ENCODE data around the gene UBTFL1.

The UBTFL1 gene

GRCh38 chr11:90124946-90125345 is 39.2 kb downstream of the UBTFL1 start:
- Histone ChIP-seq H3K4me2 (ENCODE audit: insufficient read depth, low read length) (no peak overlapping the region), H4K20me1 (ENCODE audit: insufficient read depth, low read length) (no peaks in the 10 kb centered on the region), H3K4me1 (ENCODE audit: insufficient read depth, low read length) (no peaks in the 10 kb centered on the region), H3K36me3 (ENCODE audit: insufficient read depth, low read length) (no peaks in the 10 kb centered on the region), H3K27me3 (ENCODE audit: insufficient read depth, low read length, poor library complexity) (no peaks in the 10 kb centered on the region), H3K27ac (ENCODE audit: low read length) (no peak overlapping the region), H3K79me2 (ENCODE audit: insufficient read depth, low read length) (no peaks in the 10 kb centered on the region), H3K4me3 (ENCODE audit: low read depth in 1 of 2, low read length in 2 of 2) (no peak overlapping the region), H2AFZ (ENCODE audit: low read depth, low read length) (no peak overlapping the region), H3K9me3 (ENCODE audit: insufficient read depth, low read length, severe bottlenecking) (no peaks in the 10 kb centered on the region), H3K9ac (ENCODE audit: low read depth, low read length) (no peak overlapping the region)
- ATAC-seq (ENCODE audit: insufficient read depth, low read depth) (no peak), DNase-seq (no peak)
- TF ChIP-seq CTCF (IDR thresholded peaks at IDR 0.05; ENCODE audit: borderline replicate concordance, extremely low read depth, low read length, poor library complexity, severe bottlenecking) (no peak), EZH2 (IDR thresholded peaks at IDR 0.05; ENCODE audit: borderline replicate concordance, low read depth, low read length, severe bottlenecking) (no peak)

DNA sequence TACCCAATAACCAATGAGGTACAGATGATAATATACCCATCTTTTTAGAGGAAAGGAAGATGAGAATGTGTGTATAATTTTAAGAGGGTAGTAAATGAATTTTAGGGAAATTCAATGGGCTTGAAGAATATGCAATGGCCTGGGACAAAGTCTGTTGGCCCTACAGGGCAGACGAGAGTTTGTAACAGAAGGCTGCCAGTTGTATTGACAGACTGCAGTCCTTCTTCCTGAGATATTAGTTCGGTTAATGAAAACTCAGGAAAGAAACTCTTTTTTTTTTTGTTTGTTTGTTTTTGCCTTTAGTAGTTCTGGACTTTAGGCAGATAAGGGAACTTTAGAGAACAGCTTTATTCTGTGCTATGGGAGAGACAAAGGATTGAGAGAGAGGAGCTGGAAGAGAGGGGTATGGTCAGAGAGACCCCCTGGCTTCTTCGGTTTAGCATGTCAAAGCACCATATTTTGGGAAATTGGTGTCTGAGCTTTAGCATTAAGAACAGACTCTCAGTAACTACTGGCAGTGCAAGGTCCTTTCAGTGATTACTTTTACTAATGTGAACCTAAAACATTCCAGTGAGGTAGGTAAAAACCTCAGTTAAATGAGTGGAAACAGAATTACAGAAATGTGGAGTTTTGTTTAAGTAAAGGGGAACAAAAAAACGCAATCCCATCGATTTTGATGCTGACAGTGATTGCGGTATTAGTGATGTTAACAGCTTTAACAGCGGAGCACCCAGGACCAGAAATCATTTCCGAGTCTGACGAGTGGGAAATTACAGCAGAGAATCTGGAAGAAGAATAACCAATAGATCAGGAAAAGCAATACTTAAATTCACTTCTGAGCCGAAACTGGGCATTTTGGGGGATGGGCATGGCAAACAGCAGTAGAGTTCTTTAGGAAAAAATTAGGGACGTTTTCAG is 48.1 kb downstream of the UBTFL1 start:
- Histone ChIP-seq H3K9ac (ENCODE audit: low read depth, low read length) (no peak overlapping the region), H2AFZ (ENCODE audit: low read depth, low read length) (no peak overlapping the region), H3K36me3 (ENCODE audit: insufficient read depth, low read length) (no peaks in the 10 kb centered on the region), H3K4me3 (ENCODE audit: low read depth in 1 of 2, low read length in 2 of 2) (no peak overlapping the region), H3K79me2 (ENCODE audit: insufficient read depth, low read length) (no peaks in the 10 kb centered on the region), H4K20me1 (ENCODE audit: insufficient read depth, low read length) (no peaks in the 10 kb centered on the region), H3K27ac (ENCODE audit: low read length) (no peak overlapping the region), H3K4me1 (ENCODE audit: insufficient read depth, low read length) (no peaks in the 10 kb centered on the region), H3K27me3 (ENCODE audit: insufficient read depth, low read length, poor library complexity) (no peaks in the 10 kb centered on the region), H3K9me3 (ENCODE audit: insufficient read depth, low read length, severe bottlenecking) (no peaks in the 10 kb centered on the region), H3K4me2 (ENCODE audit: insufficient read depth, low read length) (no peak overlapping the region)
- DNase-seq, result no peak
- ATAC-seq (ENCODE audit: insufficient read depth, low read depth), result no peak
- TF ChIP-seq EZH2 (IDR thresholded peaks at IDR 0.05; ENCODE audit: borderline replicate concordance, low read depth, low read length, severe bottlenecking) (no peak), CTCF (IDR thresholded peaks at IDR 0.05; ENCODE audit: borderline replicate concordance, extremely low read depth, low read length, poor library complexity, severe bottlenecking) (no peak)

DNA sequence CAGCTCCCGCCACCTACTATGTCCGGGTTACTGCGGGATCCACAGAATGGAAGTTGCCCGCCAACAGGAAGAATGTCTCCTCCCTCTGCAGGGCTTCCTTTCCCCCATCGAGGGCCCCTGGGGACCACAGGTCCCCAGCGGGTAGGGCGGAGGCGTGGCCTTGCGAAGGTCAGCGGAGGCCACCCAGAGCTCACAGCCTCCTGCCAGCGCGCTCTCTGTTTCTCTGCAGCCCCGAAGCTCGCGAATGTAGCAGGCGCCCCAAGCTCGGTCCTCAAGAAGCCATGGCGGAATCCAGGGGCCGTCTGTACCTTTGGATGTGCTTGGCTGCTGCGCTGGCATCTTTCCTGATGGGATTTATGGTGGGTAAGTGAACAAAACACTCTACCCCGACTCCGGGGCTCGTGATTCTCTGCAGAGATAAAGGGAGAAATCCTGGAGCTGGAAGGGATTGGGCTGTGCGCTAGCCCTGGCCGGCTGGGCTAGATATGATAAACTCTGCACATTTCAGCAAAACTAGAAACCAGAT is 48.8 kb downstream of the UBTFL1 start, which contains the start of gene NAALAD2:
TSS of gene NAALAD2 (plus strand) at position 186 of the 526 bp plus-strand sequence. CDS start at position 282, 96 bp downstream.
- ATAC-seq (ENCODE audit: insufficient read depth, low read depth), result no peak
- Histone ChIP-seq H4K20me1 (ENCODE audit: insufficient read depth, low read length) (no peaks in the 10 kb centered on the region), H3K36me3 (ENCODE audit: insufficient read depth, low read length) (no peaks in the 10 kb centered on the region), H2AFZ (ENCODE audit: low read depth, low read length) (no peak within 1 kb of the TSS), H3K4me3 (ENCODE audit: low read depth in 1 of 2, low read length in 2 of 2) (no peak within 1 kb of the TSS), H3K79me2 (ENCODE audit: insufficient read depth, low read length) (no peaks in the 10 kb centered on the region), H3K27ac (ENCODE audit: low read length) (no peak within 1 kb of the TSS), H3K9me3 (ENCODE audit: insufficient read depth, low read length, severe bottlenecking) (no peaks in the 10 kb centered on the region), H3K4me2 (ENCODE audit: insufficient read depth, low read length) (no peak within 1 kb of the TSS), H3K9ac (ENCODE audit: low read depth, low read length) (no peak within 1 kb of the TSS), H3K27me3 (ENCODE audit: insufficient read depth, low read length, poor library complexity) (no peaks in the 10 kb centered on the region), H3K4me1 (ENCODE audit: insufficient read depth, low read length) (no peaks in the 10 kb centered on the region)
- TF ChIP-seq EZH2 (IDR thresholded peaks at IDR 0.05; ENCODE audit: borderline replicate concordance, low read depth, low read length, severe bottlenecking) (no peak), CTCF (IDR thresholded peaks at IDR 0.05; ENCODE audit: borderline replicate concordance, extremely low read depth, low read length, poor library complexity, severe bottlenecking) (no peak)
- no peak for DNase-seq
